ENCODE measurements around the gene WDCP.

The WDCP gene

DNA sequence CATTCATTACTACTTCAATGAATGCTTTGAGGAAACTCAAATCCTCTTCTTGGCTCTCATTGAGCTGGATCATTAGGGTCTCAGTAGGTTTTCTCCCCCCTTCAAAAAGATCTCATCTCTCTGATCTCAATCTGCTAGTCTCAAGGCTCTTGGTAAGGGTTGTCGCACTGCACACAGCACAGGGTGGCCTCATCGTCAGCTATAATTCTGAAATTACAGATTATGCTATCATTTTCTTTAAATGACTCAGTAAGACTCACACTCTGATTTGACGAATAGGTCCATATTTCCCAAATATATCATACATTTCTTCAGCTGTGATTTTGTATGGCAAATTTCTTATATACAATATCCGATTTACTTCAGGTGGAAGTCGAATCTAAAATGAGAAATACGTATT is 26.6 kb upstream of the WDCP start:
- H3K36me3 ChIP-seq (ENCODE audit: control insufficient read depth, low read length): peaks cover 52% of the 10 kb centered on the region
- H3K4me3 ChIP-seq (ENCODE audit: low read length): no peak overlapping the region
- H4K20me1 ChIP-seq (ENCODE audit: control insufficient read depth, insufficient read depth, low read depth, low read length): no peaks in the 10 kb centered on the region
- no peak for TF ChIP-seq EZH2phosphoT487 (IDR thresholded peaks at IDR 0.05; ENCODE audit: borderline replicate concordance, low read length)
- TF ChIP-seq, protein P1, sequence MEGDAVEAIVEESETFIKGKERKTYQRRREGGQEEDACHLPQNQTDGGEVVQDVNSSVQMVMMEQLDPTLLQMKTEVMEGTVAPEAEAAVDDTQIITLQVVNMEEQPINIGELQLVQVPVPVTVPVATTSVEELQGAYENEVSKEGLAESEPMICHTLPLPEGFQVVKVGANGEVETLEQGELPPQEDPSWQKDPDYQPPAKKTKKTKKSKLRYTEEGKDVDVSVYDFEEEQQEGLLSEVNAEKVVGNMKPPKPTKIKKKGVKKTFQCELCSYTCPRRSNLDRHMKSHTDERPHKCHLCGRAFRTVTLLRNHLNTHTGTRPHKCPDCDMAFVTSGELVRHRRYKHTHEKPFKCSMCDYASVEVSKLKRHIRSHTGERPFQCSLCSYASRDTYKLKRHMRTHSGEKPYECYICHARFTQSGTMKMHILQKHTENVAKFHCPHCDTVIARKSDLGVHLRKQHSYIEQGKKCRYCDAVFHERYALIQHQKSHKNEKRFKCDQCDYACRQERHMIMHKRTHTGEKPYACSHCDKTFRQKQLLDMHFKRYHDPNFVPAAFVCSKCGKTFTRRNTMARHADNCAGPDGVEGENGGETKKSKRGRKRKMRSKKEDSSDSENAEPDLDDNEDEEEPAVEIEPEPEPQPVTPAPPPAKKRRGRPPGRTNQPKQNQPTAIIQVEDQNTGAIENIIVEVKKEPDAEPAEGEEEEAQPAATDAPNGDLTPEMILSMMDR (IDR thresholded peaks at IDR 0.05; ENCODE audit: low read depth, low read length, poor library complexity, severe bottlenecking): no peak
- no peak overlapping the region for H3K27ac ChIP-seq (ENCODE audit: low read depth, low read length)
- no peaks in the 10 kb centered on the region for H3K27me3 ChIP-seq (ENCODE audit: control insufficient read depth, low read length)
- H3K9me2 ChIP-seq (replicated peaks; ENCODE audit: control insufficient read depth, low read length): no peaks in the 10 kb centered on the region
- peaks cover 20% of the 10 kb centered on the region for H3K4me1 ChIP-seq (ENCODE audit: control insufficient read depth, low read length)
- peaks cover 56% of the 10 kb centered on the region for H3K79me2 ChIP-seq (ENCODE audit: control insufficient read depth, low read length)
- H3K4me2 ChIP-seq (ENCODE audit: low read length): no peak overlapping the region
- H3F3A ChIP-seq (ENCODE audit: control insufficient read depth, insufficient read depth): 0 out of 2 replicates have a peak, but pooled peaks cover 7% of the 10 kb centered on the region
- H3K9me3 ChIP-seq (ENCODE audit: control insufficient read depth, insufficient read depth, low read length): no peaks in the 10 kb centered on the region

DNA sequence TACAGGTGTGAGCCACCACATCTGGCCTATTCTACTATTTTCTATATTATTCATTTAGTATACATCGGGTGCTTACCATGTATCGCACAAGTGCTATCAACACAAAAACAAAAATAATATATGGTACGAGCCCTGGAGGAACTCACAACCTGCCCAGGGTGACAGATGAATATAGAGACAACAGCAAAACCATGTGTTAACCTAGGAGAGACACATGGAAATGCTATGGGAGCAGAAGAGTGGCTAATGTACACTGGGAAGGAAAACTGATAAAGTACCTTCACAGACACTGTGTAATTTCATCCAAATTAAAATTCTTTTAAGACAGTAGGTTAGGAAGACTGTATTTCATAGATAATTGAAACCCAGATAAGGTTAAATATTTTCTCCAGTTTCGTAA is 25.1 kb upstream of the WDCP start:
- H4K20me1 ChIP-seq (ENCODE audit: control insufficient read depth, insufficient read depth, low read depth, low read length): no peaks in the 10 kb centered on the region

DNA sequence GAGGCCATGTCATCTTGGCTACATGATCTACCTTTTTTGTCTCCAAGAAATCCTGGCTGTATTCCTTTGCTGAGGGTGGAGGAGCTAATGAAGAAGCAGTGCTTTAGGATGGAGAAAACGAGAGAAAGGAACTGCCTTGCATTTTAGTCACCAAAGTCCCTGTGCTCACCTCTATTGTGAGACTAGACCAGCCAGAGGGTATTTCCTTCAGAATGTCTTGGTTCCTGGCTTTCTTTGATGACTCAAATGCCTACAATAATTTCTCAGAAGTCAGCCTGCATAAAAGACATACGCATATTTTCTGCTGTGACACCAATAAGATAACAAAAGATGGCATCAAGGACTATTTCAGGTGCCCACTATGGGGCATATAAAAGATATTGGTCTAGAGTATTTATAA is 18.1 kb upstream of the WDCP start:
- H3K27me3 ChIP-seq (ENCODE audit: control insufficient read depth, low read length): no peaks in the 10 kb centered on the region
- TF ChIP-seq, protein P1 (IDR thresholded peaks at IDR 0.05; ENCODE audit: low read depth, low read length, poor library complexity, severe bottlenecking): no peak
- TF ChIP-seq EZH2phosphoT487 (IDR thresholded peaks at IDR 0.05; ENCODE audit: borderline replicate concordance, low read length): no peak
- H3K4me3 ChIP-seq (ENCODE audit: low read length): no peak overlapping the region
- peaks cover 17% of the 10 kb centered on the region for H3F3A ChIP-seq (ENCODE audit: control insufficient read depth, insufficient read depth)
- no peaks in the 10 kb centered on the region for H3K4me1 ChIP-seq (ENCODE audit: control insufficient read depth, low read length)
- H3K36me3 ChIP-seq (ENCODE audit: control insufficient read depth, low read length): peaks cover 41% of the 10 kb centered on the region
- H3K4me2 ChIP-seq (ENCODE audit: low read length): no peak overlapping the region
- H3K9me3 ChIP-seq (ENCODE audit: control insufficient read depth, insufficient read depth, low read length): no peaks in the 10 kb centered on the region
- H3K9me2 ChIP-seq (replicated peaks; ENCODE audit: control insufficient read depth, low read length): no peaks in the 10 kb centered on the region
- no peaks in the 10 kb centered on the region for H4K20me1 ChIP-seq (ENCODE audit: control insufficient read depth, insufficient read depth, low read depth, low read length)
- peaks cover 5% of the 10 kb centered on the region; the same call in 1 of the 2 replicates for H3K79me2 ChIP-seq (ENCODE audit: control insufficient read depth, low read length)
- no peak overlapping the region for H3K27ac ChIP-seq (ENCODE audit: low read depth, low read length)

More for the DNA sequence above, 25.1 kb upstream of the WDCP start:
- peaks cover 14% of the 10 kb centered on the region for H3K4me1 ChIP-seq (ENCODE audit: control insufficient read depth, low read length)
- H3K4me2 ChIP-seq (ENCODE audit: low read length): no peak overlapping the region
- no peak for TF ChIP-seq EZH2phosphoT487 (IDR thresholded peaks at IDR 0.05; ENCODE audit: borderline replicate concordance, low read length)
- TF ChIP-seq, protein P1 (IDR thresholded peaks at IDR 0.05; ENCODE audit: low read depth, low read length, poor library complexity, severe bottlenecking): no peak
- no peak overlapping the region for H3K27ac ChIP-seq (ENCODE audit: low read depth, low read length)
- H3K27me3 ChIP-seq (ENCODE audit: control insufficient read depth, low read length): no peaks in the 10 kb centered on the region
- H3F3A ChIP-seq (ENCODE audit: control insufficient read depth, insufficient read depth): peaks cover 5% of the 10 kb centered on the region; the same call in 1 of the 2 replicates
- H3K36me3 ChIP-seq (ENCODE audit: control insufficient read depth, low read length): peaks cover 62% of the 10 kb centered on the region
- H3K79me2 ChIP-seq (ENCODE audit: control insufficient read depth, low read length): peaks cover 56% of the 10 kb centered on the region
- H3K9me2 ChIP-seq (replicated peaks; ENCODE audit: control insufficient read depth, low read length): no peaks in the 10 kb centered on the region
- no peak overlapping the region for H3K4me3 ChIP-seq (ENCODE audit: low read length)
- no peaks in the 10 kb centered on the region for H3K9me3 ChIP-seq (ENCODE audit: control insufficient read depth, insufficient read depth, low read length)

Measured in DOHH2 (cell line).